ENCODE results near the gene TEX14. TPM values are rescaled to one million over a fixed set of nuclear protein-coding genes. Genes with fewer than 3 reads are reported as not detected.

The TEX14 gene
- polyA plus RNA-seq, 3 donors = 0.25 TPM; not detected in 2

DNA sequence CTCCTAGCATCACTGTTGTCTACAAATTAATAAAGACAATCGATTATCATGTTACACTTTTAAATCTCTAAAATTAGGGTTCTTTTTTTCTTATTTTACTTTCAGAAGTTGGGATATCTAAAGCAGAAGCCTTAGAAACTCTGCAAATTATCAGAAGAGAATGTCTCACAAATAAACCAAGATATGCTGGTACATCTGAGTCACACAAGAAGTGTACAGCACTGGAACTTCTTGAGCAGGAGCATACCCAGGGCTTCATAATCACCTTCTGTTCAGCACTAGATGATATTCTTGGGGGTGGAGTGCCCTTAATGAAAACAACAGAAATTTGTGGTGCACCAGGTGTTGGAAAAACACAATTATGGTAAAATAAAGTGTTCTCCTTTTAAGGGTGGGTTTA lies 3.0 kb upstream of the TEX14 start:
- intact Hi-C loops (cut with micrococcal nuclease) = loop anchor here in 1 of 2 donors (10.0 kb wide), 1 partner anchor 50 kb away; no protein-coding TSS in a partner anchor
- no peaks in the 10 kb centered on the region for H3K9me3 ChIP-seq (replicated peaks in 1 of 2; ENCODE audit: control insufficient read depth in 1 of 2, insufficient read depth in 1 of 2, low read length in 2 of 2)
- H3K4me1 ChIP-seq (ENCODE audit: control insufficient read depth in 1 of 2, insufficient read depth in 2 of 2, low read length in 2 of 2) = peaks cover 12 to 19% of the 10 kb centered on the region in 2 donors
- H3K9ac ChIP-seq (ENCODE audit: insufficient read depth, low read length, poor library complexity, severe bottlenecking) = no peak overlapping the region
- H3K27ac ChIP-seq (ENCODE audit: low read depth in 1 of 2, low read length in 2 of 2) = no peak overlapping the region
- no peaks in the 10 kb centered on the region for H4K20me1 ChIP-seq (ENCODE audit: insufficient read depth, low read length)
- no peak overlapping the region for H3K4me3 ChIP-seq (replicated peaks in 1 of 3; ENCODE audit: low read depth in 2 of 3, low read length in 3 of 3)
- no peaks in the 10 kb centered on the region for H3K27me3 ChIP-seq (ENCODE audit: control insufficient read depth in 2 of 2, insufficient read depth in 2 of 2, low read length in 2 of 2)
- no peak for DNase-seq
- H3K79me2 ChIP-seq (ENCODE audit: insufficient read depth, low read length) = peaks cover 23% of the 10 kb centered on the region
- no peak overlapping the region for H3K4me2 ChIP-seq (replicated peaks; ENCODE audit: extremely low read depth, low read length, poor library complexity, severe bottlenecking)
- no peak overlapping the region for H2AFZ ChIP-seq (ENCODE audit: insufficient read depth, low read depth, low read length, poor library complexity, severe bottlenecking)
- Mint-ChIP-seq H3K9me3 (peaks cover 0 to 4% (median 0%) of the 10 kb centered on the region in 7 donors), H3K27ac (no peak overlapping the region), H3K36me3 (peaks cover 7% of the 10 kb centered on the region in 2 donors), H3K4me3 (no peak overlapping the region), H3K4me1 (peaks cover 16% of the 10 kb centered on the region), H3K27me3 (ENCODE audit: low read depth in 3 of 3) (peaks cover 0 to 2% (median under 1%) of the 10 kb centered on the region in 3 donors)
- TF ChIP-seq, protein P1, sequence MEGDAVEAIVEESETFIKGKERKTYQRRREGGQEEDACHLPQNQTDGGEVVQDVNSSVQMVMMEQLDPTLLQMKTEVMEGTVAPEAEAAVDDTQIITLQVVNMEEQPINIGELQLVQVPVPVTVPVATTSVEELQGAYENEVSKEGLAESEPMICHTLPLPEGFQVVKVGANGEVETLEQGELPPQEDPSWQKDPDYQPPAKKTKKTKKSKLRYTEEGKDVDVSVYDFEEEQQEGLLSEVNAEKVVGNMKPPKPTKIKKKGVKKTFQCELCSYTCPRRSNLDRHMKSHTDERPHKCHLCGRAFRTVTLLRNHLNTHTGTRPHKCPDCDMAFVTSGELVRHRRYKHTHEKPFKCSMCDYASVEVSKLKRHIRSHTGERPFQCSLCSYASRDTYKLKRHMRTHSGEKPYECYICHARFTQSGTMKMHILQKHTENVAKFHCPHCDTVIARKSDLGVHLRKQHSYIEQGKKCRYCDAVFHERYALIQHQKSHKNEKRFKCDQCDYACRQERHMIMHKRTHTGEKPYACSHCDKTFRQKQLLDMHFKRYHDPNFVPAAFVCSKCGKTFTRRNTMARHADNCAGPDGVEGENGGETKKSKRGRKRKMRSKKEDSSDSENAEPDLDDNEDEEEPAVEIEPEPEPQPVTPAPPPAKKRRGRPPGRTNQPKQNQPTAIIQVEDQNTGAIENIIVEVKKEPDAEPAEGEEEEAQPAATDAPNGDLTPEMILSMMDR (IDR thresholded peaks at IDR 0.05) = no peak
- WGBS (ENCODE audit: insufficient coverage) = no CpG with 5 or more reads among the region's 1 CpG
- peaks cover 0 to 2% of the 10 kb centered on the region in 2 donors for H3K36me3 ChIP-seq (replicated peaks in 1 of 2; ENCODE audit: control insufficient read depth in 1 of 2, insufficient read depth in 2 of 2, low read length in 2 of 2)

DNA sequence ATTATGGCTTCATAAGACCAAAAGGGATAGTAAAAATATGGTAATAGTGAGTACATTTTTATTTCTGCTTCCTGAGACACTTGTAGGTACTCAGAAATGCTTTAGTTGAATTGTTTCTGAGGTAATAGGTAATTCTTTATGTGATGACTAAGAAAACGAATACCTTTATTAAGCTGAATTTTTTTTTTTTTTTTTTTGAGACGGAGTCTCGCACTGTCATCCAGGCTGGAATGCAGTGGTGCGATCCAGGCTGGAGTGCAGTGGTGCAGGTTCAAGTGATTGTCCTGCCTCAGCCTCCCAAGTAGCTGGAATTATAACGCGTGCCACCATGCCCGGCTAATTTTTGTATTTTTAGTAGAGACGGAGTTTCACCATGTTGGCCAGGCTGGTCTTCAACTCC lies 2.5 kb upstream of the TEX14 start:
- Histone ChIP-seq H3K4me1 (ENCODE audit: control insufficient read depth in 1 of 2, insufficient read depth in 2 of 2, low read length in 2 of 2) (peaks cover 12 to 19% of the 10 kb centered on the region in 2 donors), H3K27me3 (ENCODE audit: control insufficient read depth in 2 of 2, insufficient read depth in 2 of 2, low read length in 2 of 2) (no peaks in the 10 kb centered on the region), H3K9ac (ENCODE audit: insufficient read depth, low read length, poor library complexity, severe bottlenecking) (no peak overlapping the region), H3K79me2 (ENCODE audit: insufficient read depth, low read length) (peaks cover 23% of the 10 kb centered on the region), H4K20me1 (ENCODE audit: insufficient read depth, low read length) (no peaks in the 10 kb centered on the region), H2AFZ (ENCODE audit: insufficient read depth, low read depth, low read length, poor library complexity, severe bottlenecking) (no peak overlapping the region), H3K4me3 (replicated peaks in 1 of 3; ENCODE audit: low read depth in 2 of 3, low read length in 3 of 3) (no peak overlapping the region), H3K9me3 (replicated peaks in 1 of 2; ENCODE audit: control insufficient read depth in 1 of 2, insufficient read depth in 1 of 2, low read length in 2 of 2) (no peaks in the 10 kb centered on the region), H3K27ac (ENCODE audit: low read depth in 1 of 2, low read length in 2 of 2) (no peak overlapping the region), H3K36me3 (replicated peaks in 1 of 2; ENCODE audit: control insufficient read depth in 1 of 2, insufficient read depth in 2 of 2, low read length in 2 of 2) (peaks cover 0 to 2% of the 10 kb centered on the region in 2 donors), H3K4me2 (replicated peaks; ENCODE audit: extremely low read depth, low read length, poor library complexity, severe bottlenecking) (no peak overlapping the region)
- Mint-ChIP-seq H3K27ac (no peak overlapping the region), H3K9me3 (peaks cover 0 to 4% (median 0%) of the 10 kb centered on the region in 7 donors), H3K27me3 (ENCODE audit: low read depth in 3 of 3) (peaks cover 0 to 2% (median 2%) of the 10 kb centered on the region in 3 donors), H3K36me3 (peaks cover 2% of the 10 kb centered on the region in 2 donors), H3K4me3 (no peak overlapping the region), H3K4me1 (peaks cover 16% of the 10 kb centered on the region)
- no peak for DNase-seq
- TF ChIP-seq, protein P1 (IDR thresholded peaks at IDR 0.05) = no peak
- WGBS (ENCODE audit: insufficient coverage) = 95% methylated on average over 7 of the region's 8 CpGs
- intact Hi-C loops (cut with micrococcal nuclease) = loop anchor here in 1 of 2 donors (10.0 kb wide), 1 partner anchor 50 kb away; no protein-coding TSS in a partner anchor
